Measurements from ENCODE around the gene OLA1.

- TF ChIP-seq CTCF (conservative IDR thresholded peaks at IDR 0.05; ENCODE audit: low read depth, low read length): no peak
- no peak for TF ChIP-seq CHD1 (IDR thresholded peaks at IDR 0.05; ENCODE audit: low read depth, low read length)
- no peak for TF ChIP-seq POLR2A (IDR thresholded peaks at IDR 0.05; ENCODE audit: low read depth, low read length)
- TF ChIP-seq CEBPB (IDR thresholded peaks at IDR 0.05; ENCODE audit: low read depth, low read length): no peak
- TF ChIP-seq FOS (IDR thresholded peaks at IDR 0.05; ENCODE audit: low read depth, low read length): no peak
- no peak for TF ChIP-seq RCOR1 (IDR thresholded peaks at IDR 0.05; ENCODE audit: insufficient replicate concordance, low read length)
Observed at GRCh38 chr2:174076040-174076439, 172.3 kb downstream of the OLA1 start.

Measured in IMR-90 (cell line).